IMR-90 (cell line): ENCODE data around the gene CBX5. TPM values are rescaled to one million over a fixed set of nuclear protein-coding genes. Genes with fewer than 3 reads are reported as not detected.

Experiments
- ATAC-seq: fragments of 200-7000 bp; cut with Tn5 transposase; 2 replicates; pipeline ENCODE4 v1.9.1; 2020; ENCODE audit warnings: low read depth, mild to moderate bottlenecking, moderate library complexity
- BruUV-seq: library from RNA; stranded (reverse); fragments of 400-500 nt; replicated peaks from 2 replicates; lab custom pipeline; 2021; lab: Mats Ljungman, UMichigan
- CTCF ChIA-PET: fragments of 300-600 bp; formaldehyde crosslinking; extraction: SDS; loops from one replicate; lab custom pipeline; 2021; ENCODE audit warnings: antibody characterized with exemption; lab: Yijun Ruan, JAX
- POLR2A ChIA-PET: fragments of 300-600 bp; sonication (Branson Sonifier 250); formaldehyde crosslinking; loops from one replicate; lab custom pipeline; 2022; ENCODE audit warnings: antibody characterized with exemption; ENCODE audit not compliant: unreplicated experiment; lab: Charles Lee
- DNase-seq: peaks from one replicate; pipeline ENCODE4 v3.0.0; 2013
- H2AFZ ChIP-seq: replicated peaks from 2 replicates; pipeline ENCODE3; 2013; ENCODE audit warnings: low read length, mild to moderate bottlenecking; ENCODE audit not compliant: poor library complexity
- H2AK5ac ChIP-seq: 2 replicates; pipeline ENCODE4 v1.6.1; 2013; ENCODE audit warnings: low read depth, low read length, inconsistent platforms
- H2AK9ac ChIP-seq: replicated peaks from 2 replicates; pipeline ENCODE3; 2013; ENCODE audit warnings: mild to moderate bottlenecking, low read depth, low read length, moderate library complexity; ENCODE audit not compliant: poor library complexity
- H2BK120ac ChIP-seq: 2 replicates; pipeline ENCODE4 v1.6.1; 2013; ENCODE audit warnings: low read depth, low read length, inconsistent platforms
- H2BK15ac ChIP-seq: 3 replicates; pipeline ENCODE4 v1.6.1; 2013; ENCODE audit warnings: low read depth, low read length, inconsistent platforms
- H2BK20ac ChIP-seq: 2 replicates; pipeline ENCODE4 v1.6.1; 2013; ENCODE audit warnings: low read depth, mild to moderate bottlenecking, inconsistent platforms, low read length, moderate library complexity
- H2BK5ac ChIP-seq: 2 replicates; pipeline ENCODE4 v1.6.1; 2013; ENCODE audit warnings: mild to moderate bottlenecking, low read depth, low read length, inconsistent platforms; ENCODE audit not compliant: poor library complexity, severe bottlenecking
- H3K14ac ChIP-seq: replicated peaks from 2 replicates; pipeline ENCODE4 v1.6.1; 2013; ENCODE audit warnings: low read depth, low read length, inconsistent platforms
- H3K18ac ChIP-seq: 2 replicates; pipeline ENCODE4 v1.6.1; 2013; ENCODE audit warnings: low read depth, low read length, control low read depth
- H3K23ac ChIP-seq: 2 replicates; pipeline ENCODE4 v1.6.1; 2013; ENCODE audit warnings: low read depth, low read length, inconsistent platforms
- H3K27ac ChIP-seq: 2 replicates; pipeline ENCODE4 v1.5.1; 2013; ENCODE audit warnings: mild to moderate bottlenecking, control low read depth, low read length; ENCODE audit not compliant: insufficient read depth
- H3K27me3 ChIP-seq: 2 replicates; pipeline ENCODE4 v1.6.1; 2013; ENCODE audit warnings: low read length; ENCODE audit not compliant: control insufficient read depth, insufficient read depth
- H3K36me3 ChIP-seq: 2 replicates; pipeline ENCODE4 v1.6.1; 2013; ENCODE audit warnings: low read length, mixed read lengths; ENCODE audit not compliant: control insufficient read depth, insufficient read depth
- H3K4ac ChIP-seq: 2 replicates; pipeline ENCODE4 v1.6.1; 2013; ENCODE audit warnings: low read depth, low read length, inconsistent platforms
- H3K4me1 ChIP-seq: 2 replicates; pipeline ENCODE4 v1.6.1; 2013; ENCODE audit warnings: low read length, mixed read lengths; ENCODE audit not compliant: control insufficient read depth, insufficient read depth
- H3K4me2 ChIP-seq: 2 replicates; pipeline ENCODE4 v1.6.1; 2013; ENCODE audit warnings: low read depth, mild to moderate bottlenecking, control low read depth, low read length, moderate library complexity
- H3K4me3 ChIP-seq: 2 replicates; pipeline ENCODE4 v1.5.1; 2013; ENCODE audit warnings: low read depth, mild to moderate bottlenecking, control low read depth, low read length, moderate library complexity; ENCODE audit not compliant: insufficient read depth
- H3K56ac ChIP-seq: 2 replicates; pipeline ENCODE4 v1.6.1; 2013; ENCODE audit warnings: low read length, inconsistent platforms; ENCODE audit not compliant: insufficient read depth; ENCODE audit errors: extremely low read depth
- H3K79me1 ChIP-seq, 2 experiments: 2 replicates each; pipeline ENCODE4 v1.6.1; 2013; ENCODE audit warnings: low read length in 2 of 2, inconsistent platforms in 1 of 2, low read depth in 1 of 2
- H3K9ac ChIP-seq: 2 replicates; pipeline ENCODE4 v1.6.1; 2013; ENCODE audit warnings: low read depth, low read length, control low read depth
- H3K9me1 ChIP-seq: 2 replicates; pipeline ENCODE4 v1.6.1; 2013; ENCODE audit warnings: low read length, inconsistent platforms; ENCODE audit not compliant: insufficient read depth
- H3K9me3 ChIP-seq: 2 replicates; pipeline ENCODE4 v1.6.1; 2013; ENCODE audit warnings: low read length; ENCODE audit not compliant: control insufficient read depth, insufficient read depth
- H4K20me1 ChIP-seq: 2 replicates; pipeline ENCODE4 v1.6.1; 2013; ENCODE audit warnings: low read length, inconsistent platforms; ENCODE audit not compliant: insufficient read depth
- H4K5ac ChIP-seq: 2 replicates; pipeline ENCODE4 v1.6.1; 2013; ENCODE audit warnings: mild to moderate bottlenecking, low read depth, low read length, control low read depth
- H4K8ac ChIP-seq, 2 experiments: 2 replicates each; pipeline ENCODE4 v1.6.1; 2013; ENCODE audit warnings: low read depth in 2 of 2, low read length in 2 of 2, control low read depth in 1 of 2, inconsistent platforms in 1 of 2
- H4K91ac ChIP-seq: 2 replicates; pipeline ENCODE4 v1.6.1; 2013; ENCODE audit warnings: low read depth, low read length, inconsistent platforms; ENCODE audit not compliant: insufficient read depth
- BHLHE40 ChIP-seq: fragments of 150-350 bp; IDR thresholded peaks from 2 replicates; pipeline ENCODE4 v1.6.1; 2016; ENCODE audit warnings: mild to moderate bottlenecking, low read depth, low read length
- CEBPB ChIP-seq: IDR thresholded peaks from 2 replicates; pipeline ENCODE4 v1.6.1; 2012; ENCODE audit warnings: low read depth, low read length, improper control_type of control experiment
- CHD1 ChIP-seq: IDR thresholded peaks from 2 replicates; pipeline ENCODE4 v1.6.1; 2012; ENCODE audit warnings: low read depth, low read length, improper control_type of control experiment
- FOS ChIP-seq: fragments of 150-350 bp; IDR thresholded peaks from 2 replicates; pipeline ENCODE4 v1.6.1; 2016; ENCODE audit warnings: low read depth, low read length
- MAFK ChIP-seq: IDR thresholded peaks from 2 replicates; pipeline ENCODE4 v1.6.1; 2012; ENCODE audit warnings: low read depth, low read length, improper control_type of control experiment
- MAZ ChIP-seq: IDR thresholded peaks from 2 replicates; pipeline ENCODE4 v1.6.1; 2012; ENCODE audit warnings: low read depth, mild to moderate bottlenecking, low read length, improper control_type of control experiment, moderate library complexity, borderline replicate concordance
- MXI1 ChIP-seq: IDR thresholded peaks from 2 replicates; pipeline ENCODE4 v1.6.1; 2012; ENCODE audit warnings: low read depth, mild to moderate bottlenecking, low read length, moderate library complexity, borderline replicate concordance
- NFE2L2 ChIP-seq: fragments of 150-350 bp; IDR thresholded peaks from 2 replicates; pipeline ENCODE4 v1.6.1; 2016; ENCODE audit warnings: low read depth, mild to moderate bottlenecking, low read length
- POLR2A ChIP-seq: IDR thresholded peaks from 2 replicates; pipeline ENCODE4 v1.6.1; 2012; ENCODE audit warnings: mild to moderate bottlenecking, low read depth, low read length
- RAD21 ChIP-seq: IDR thresholded peaks from 2 replicates; pipeline ENCODE4 v1.6.1; 2012; ENCODE audit warnings: low read length, improper control_type of control experiment
- RCOR1 ChIP-seq: IDR thresholded peaks from 2 replicates; pipeline ENCODE4 v1.6.1; 2012; ENCODE audit warnings: mild to moderate bottlenecking, low read length, improper control_type of control experiment; ENCODE audit not compliant: insufficient replicate concordance
- RFX5 ChIP-seq: IDR thresholded peaks from 2 replicates; pipeline ENCODE4 v1.8.0; 2012; ENCODE audit warnings: low read depth, mild to moderate bottlenecking, low read length, moderate library complexity
- SMC3 ChIP-seq: fragments of 150-350 bp; IDR thresholded peaks from 2 replicates; pipeline ENCODE4 v1.6.1; 2016; ENCODE audit warnings: low read depth, mild to moderate bottlenecking, antibody characterized with exemption, low read length, moderate library complexity
- WGBS, 2 experiments: methylation state at CpG; one replicate each; pipeline versions ENCODE4 v1.1.5 to v1.1.7; 2013; ENCODE audit warnings: missing lambda C conversion rate in 2 of 2; ENCODE audit not compliant: insufficient read length in 1 of 2; ENCODE audit errors: extremely low coverage in 2 of 2; 5-methylcytosine and 5-hydroxymethylcytosine counted together
- dilution Hi-C: fragments of 300-500 bp; cut with HindIII; formaldehyde crosslinking; loops from one replicate; pipeline ENCODE4 v1.14.3; 2018; ENCODE audit warnings: low sequenced_read_pairs; ENCODE audit not compliant: unreplicated experiment
- in situ Hi-C: fragments of 300-500 bp; cut with MboI; formaldehyde crosslinking; loops from 3 replicates; pipeline ENCODE4 v1.14.3; 2019; ENCODE audit warnings: low sequenced_read_pairs, inconsistent platforms, mixed read lengths
- intact Hi-C: fragments of 100-400 bp; cut with micrococcal nuclease; formaldehyde crosslinking; loops from 2 replicates; pipeline ENCODE4 v1.10.0; 2022
- polyA plus RNA-seq, 3 experiments: library from polyadenylated mRNA; depleted of rRNA; stranded (reverse); fragments of >200 nt; gene quantifications; 2 replicates each; pipeline ENCODE4 v1.2.3, GENCODE V29; 2012; ENCODE audit warnings: low replicate concordance in 1 of 3
- total RNA-seq: library from RNA; depleted of rRNA; stranded (reverse); fragments of >200 nt; gene quantifications from 2 replicates; pipeline ENCODE4 v1.2.3, GENCODE V29; 2012
- TF ChIP-seq, protein P1 (sequence below): conservative IDR thresholded peaks from 2 replicates; pipeline ENCODE4 v1.5.1; 2012; ENCODE audit warnings: mild to moderate bottlenecking, low read depth, low read length, improper control_type of control experiment
- TF ChIP-seq, protein P2 (sequence below): fragments of 150-350 bp; IDR thresholded peaks from 2 replicates; pipeline ENCODE4 v1.6.1; 2017; ENCODE audit warnings: mild to moderate bottlenecking, antibody characterized with exemption, low read length, low read depth
- TF ChIP-seq, protein P3 (sequence below): fragments of 150-350 bp; IDR thresholded peaks from 2 replicates; pipeline ENCODE4 v1.6.1; 2016; ENCODE audit warnings: low read depth, mild to moderate bottlenecking, low read length, moderate library complexity, borderline replicate concordance

The CBX5 gene
- total and polyA plus RNA-seq, 2 of the 4 experiments (the other 2 are of a cell fraction): 18.0 to 40.9 TPM

- CTCF ChIA-PET: interaction anchor here (0.7 kb wide), 1 partner anchor 25 kb away, joined by 3 read pairs; no protein-coding TSS in a partner anchor
- Histone ChIP-seq H2BK5ac (no peak overlapping the region), H3K9me1 (0 out of 2 replicates have a peak, but pooled peaks cover 3% of the 10 kb centered on the region), H2AK9ac (peak overlapping the region; percentile 60), H3K14ac (no peak overlapping the region), H3K56ac (no peak overlapping the region), H3K4me2 (no peak overlapping the region), H2BK20ac (no peak overlapping the region), H3K18ac (no peak overlapping the region), H3K9ac (no peak overlapping the region), H3K4me3 (no peak overlapping the region), H4K8ac (no peak overlapping the region; a peak in 1 of 4 replicates), H2AK5ac (no peak overlapping the region), H3K4ac (no peak overlapping the region), H3K9me3 (no peaks in the 10 kb centered on the region), H3K79me1 (no peaks in the 10 kb centered on the region), H3K4me1 (peaks cover 9% of the 10 kb centered on the region), H3K27ac (no peak overlapping the region), H3K27me3 (peaks cover 38% of the 10 kb centered on the region), H4K5ac (no peak overlapping the region), H2AFZ (no peak overlapping the region), H2BK120ac (no peak overlapping the region), H4K20me1 (no peaks in the 10 kb centered on the region), H3K36me3 (no peaks in the 10 kb centered on the region), H4K91ac (no peak overlapping the region), H3K23ac (no peak overlapping the region; the same call in 1 of the 2 replicates), H2BK15ac (no peak overlapping the region)
- no TSS peak for BruUV-seq
- DNase-seq (no peak), ATAC-seq (no peak)
- no CpG with 5 or more reads among the region's 1 CpG for whole genome bisulfite sequencing, 2 experiments
- TF ChIP-seq NFE2L2 (no peak), MAZ (no peak), MAFK (no peak), CHD1 (no peak), MXI1 (no peak), CEBPB (no peak), POLR2A (no peak), SMC3 (no peak), RAD21 (no peak), FOS (no peak), RFX5 (no peak), RCOR1 (no peak), BHLHE40 (no peak)
- TF ChIP-seq, protein P1, sequence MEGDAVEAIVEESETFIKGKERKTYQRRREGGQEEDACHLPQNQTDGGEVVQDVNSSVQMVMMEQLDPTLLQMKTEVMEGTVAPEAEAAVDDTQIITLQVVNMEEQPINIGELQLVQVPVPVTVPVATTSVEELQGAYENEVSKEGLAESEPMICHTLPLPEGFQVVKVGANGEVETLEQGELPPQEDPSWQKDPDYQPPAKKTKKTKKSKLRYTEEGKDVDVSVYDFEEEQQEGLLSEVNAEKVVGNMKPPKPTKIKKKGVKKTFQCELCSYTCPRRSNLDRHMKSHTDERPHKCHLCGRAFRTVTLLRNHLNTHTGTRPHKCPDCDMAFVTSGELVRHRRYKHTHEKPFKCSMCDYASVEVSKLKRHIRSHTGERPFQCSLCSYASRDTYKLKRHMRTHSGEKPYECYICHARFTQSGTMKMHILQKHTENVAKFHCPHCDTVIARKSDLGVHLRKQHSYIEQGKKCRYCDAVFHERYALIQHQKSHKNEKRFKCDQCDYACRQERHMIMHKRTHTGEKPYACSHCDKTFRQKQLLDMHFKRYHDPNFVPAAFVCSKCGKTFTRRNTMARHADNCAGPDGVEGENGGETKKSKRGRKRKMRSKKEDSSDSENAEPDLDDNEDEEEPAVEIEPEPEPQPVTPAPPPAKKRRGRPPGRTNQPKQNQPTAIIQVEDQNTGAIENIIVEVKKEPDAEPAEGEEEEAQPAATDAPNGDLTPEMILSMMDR: no peak
- TF ChIP-seq, protein P2, sequence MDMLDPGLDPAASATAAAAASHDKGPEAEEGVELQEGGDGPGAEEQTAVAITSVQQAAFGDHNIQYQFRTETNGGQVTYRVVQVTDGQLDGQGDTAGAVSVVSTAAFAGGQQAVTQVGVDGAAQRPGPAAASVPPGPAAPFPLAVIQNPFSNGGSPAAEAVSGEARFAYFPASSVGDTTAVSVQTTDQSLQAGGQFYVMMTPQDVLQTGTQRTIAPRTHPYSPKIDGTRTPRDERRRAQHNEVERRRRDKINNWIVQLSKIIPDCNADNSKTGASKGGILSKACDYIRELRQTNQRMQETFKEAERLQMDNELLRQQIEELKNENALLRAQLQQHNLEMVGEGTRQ: no peak
- TF ChIP-seq, protein P3, sequence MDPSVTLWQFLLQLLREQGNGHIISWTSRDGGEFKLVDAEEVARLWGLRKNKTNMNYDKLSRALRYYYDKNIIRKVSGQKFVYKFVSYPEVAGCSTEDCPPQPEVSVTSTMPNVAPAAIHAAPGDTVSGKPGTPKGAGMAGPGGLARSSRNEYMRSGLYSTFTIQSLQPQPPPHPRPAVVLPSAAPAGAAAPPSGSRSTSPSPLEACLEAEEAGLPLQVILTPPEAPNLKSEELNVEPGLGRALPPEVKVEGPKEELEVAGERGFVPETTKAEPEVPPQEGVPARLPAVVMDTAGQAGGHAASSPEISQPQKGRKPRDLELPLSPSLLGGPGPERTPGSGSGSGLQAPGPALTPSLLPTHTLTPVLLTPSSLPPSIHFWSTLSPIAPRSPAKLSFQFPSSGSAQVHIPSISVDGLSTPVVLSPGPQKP: no peak
- dilution Hi-C loops: no loop called here
- intact Hi-C loops: no loop called here
- in situ Hi-C loops: no loop called here
- POLR2A ChIA-PET: interaction anchor here (0.6 kb wide), 1 partner anchor 55 kb away, joined by 6 read pairs; no protein-coding TSS in a partner anchor
Measured at GRCh38 chr12:54301428-54302048, 21.6 kb upstream of the CBX5 start.
